ENCODE results near the gene FANCG.
A peak's percentile ranks its signal among the peaks of the same experiment; 100 is the strongest.

FANCG gene

GRCh38 chr9:35057271-35057620 is 22.5 kb downstream of the FANCG start:
- DNase-seq = no peak

DNA sequence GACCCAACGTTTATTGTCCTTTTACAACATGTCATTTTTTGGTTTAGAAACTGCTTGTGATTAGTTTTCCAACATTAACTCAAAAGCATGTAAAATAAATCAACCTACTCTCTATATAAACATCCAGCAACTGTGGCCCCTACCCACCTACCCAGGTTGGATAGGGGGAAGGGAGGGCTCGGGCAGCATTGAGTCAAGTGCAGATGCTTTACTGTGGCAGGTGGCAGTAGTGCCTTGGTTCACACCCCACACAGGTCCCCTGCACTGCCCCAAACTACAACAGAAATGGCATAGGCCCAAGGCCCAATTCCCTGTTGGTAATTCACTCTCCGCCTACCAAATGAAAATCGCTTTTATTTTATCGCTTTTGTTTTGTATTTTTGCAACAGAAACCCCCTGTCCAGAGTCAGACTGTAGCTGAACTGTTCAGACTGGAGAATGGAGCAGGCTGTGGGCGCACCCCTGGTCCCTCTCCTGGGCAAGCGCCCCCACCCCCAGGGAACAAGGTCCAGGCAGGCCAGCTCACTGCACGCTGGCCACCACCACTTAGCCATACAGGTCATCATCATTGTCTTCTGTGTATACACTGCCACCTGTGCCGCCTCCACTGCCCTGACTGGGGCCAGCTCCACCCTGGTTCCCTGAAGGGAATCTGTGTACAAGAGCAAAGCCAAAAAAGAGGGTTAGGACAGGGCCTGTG is 23.0 kb downstream of the FANCG start:
- DNase-seq = no peak

DNA sequence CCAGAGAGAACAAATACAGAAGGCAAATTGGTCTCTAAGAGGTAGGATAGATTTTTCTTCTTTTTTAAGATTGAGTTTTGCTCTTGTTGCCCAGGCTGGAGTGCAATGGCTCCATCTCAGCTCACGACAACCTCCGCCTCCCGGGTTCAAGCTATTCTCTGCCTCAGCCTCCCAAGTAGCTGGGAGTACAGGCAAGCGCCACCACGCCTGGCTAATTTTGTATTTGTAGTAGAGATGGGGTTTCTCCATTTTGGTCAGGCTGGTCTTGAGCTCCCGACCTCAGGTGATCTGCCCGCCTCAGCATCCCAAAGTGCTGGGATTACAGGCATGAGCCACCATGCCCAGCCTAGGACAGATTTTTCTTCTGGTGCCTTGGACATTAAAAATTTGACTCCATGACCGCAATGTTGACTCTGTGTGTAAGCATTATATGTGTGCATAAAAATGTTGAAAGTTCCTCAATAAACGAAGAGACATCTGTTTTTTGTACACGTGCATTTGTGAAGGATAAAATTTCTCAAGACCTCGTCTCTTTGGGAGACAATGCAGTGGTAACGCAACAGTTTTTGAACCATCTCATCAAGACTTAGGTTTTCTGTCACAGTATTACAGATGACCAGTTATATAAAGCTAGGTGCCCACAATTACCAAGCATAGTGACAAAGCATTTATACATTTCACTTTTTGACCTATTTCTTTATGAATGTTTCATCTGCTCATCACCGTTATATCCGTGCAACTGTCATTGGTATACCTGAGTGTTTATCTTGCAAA is 24.7 kb downstream of the FANCG start:
- no peak for DNase-seq

DNA sequence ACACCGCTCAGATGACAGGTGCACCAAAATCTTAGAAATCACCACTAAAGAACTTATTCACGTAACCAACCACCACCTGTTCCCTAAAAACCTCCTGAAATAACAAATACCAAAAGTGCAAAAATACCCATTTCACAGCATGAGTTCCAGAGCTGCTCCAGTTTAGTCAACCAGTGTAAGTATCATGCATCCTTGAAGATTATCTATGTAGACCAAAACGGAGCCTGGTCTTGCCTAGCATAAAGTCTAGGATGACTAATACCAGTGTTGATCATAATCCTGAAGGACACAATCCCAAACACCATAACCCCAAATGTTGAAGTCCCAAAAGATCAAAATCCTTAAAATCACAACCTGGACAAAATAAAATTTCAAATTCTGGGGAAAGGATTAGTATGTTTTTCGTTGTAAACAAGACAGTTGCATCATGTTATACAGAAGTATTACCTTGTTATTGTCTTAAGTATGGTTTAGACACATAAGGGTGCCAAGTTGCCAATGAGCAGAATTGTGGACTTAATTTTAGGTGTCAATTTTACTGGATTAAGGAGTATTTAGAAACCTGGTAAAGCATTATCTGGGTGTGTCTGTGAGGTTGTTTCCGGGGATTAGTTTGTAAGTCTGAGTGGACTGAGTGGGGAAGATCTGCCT is 25.4 kb downstream of the FANCG start:
- no peak for DNase-seq

DNA sequence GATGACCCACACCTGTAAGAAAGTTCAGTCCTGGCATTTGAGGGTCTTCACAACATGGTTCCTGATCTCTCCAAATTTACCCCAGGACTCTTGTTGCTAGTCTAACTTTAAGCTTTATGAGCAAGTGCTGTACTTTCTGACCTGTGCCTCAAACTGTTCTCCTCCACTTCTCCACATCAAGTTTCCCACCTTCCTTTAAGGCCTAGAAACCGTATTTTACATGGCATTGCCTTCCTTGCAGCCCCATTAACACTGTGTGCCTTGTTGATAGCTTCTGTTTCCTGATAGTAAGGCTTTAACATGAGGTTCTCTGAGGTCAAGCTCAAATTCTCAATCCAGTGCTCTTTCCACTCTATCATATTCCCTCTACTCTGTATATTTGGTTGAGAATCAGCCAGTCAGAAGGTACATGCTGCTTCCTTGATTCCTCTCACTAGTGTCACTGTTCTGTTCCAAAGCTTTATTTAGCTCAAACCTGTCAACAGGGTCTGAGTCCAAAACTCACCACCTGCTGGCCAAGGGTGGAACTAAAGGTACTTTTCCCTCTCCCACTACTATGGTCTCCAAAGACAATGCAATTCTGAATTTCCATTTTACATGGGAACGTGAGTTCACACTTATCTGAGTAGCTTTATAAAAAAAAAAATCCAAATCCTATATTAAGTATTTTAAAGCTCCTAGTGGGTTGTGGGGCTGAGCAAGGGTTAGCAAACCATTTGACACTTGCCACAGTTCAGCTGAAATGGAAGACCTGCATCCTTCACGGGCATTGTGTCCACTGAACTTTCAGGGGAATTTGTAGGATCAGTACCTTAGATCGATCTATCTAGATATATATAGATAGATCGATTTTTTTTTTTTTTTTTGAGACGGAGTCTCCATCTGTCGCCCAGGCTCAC is 28.4 kb downstream of the FANCG start:
- peak; percentile 47 for DNase-seq

- DNase-seq = no peak
These were observed 31.2 kb downstream of the FANCG start for GRCh38 chr9:35048511-35048910.

GRCh38 chr9:35044071-35044470 is 35.7 kb downstream of the FANCG start:
- no peak for DNase-seq

DNA sequence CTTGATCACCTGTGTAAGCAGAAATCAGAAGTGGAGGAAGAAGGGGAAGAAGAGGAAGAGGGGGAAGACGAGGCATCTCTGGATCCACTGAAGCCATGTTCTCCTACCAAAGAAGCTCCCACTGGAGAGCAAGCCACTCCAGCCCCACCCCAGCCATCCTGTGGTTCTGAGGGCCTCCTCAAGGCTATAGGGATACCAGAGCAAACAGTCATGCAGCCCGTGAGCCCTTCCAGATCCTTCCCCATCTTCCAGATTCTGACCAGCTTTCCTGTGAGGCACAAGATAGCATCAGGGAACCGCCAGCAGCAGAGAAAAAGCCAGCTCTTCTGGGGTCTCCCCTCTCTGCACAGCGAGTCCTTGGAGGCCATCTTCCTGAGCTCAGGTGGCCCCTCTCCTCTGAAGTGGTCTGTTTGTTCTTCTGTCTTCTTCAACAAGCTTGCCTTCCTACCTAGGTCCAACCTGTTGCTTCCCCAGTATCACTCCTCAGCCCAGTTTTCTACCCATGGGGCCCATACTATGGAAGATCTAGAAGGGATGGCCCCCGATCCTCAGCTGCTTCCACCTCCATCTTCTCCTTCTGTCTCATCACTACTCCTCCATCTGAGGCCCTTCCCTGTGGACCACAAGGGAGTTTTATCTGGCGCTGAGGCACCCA is 36.7 kb downstream of the FANCG start:
- DNase-seq = no peak

DNA sequence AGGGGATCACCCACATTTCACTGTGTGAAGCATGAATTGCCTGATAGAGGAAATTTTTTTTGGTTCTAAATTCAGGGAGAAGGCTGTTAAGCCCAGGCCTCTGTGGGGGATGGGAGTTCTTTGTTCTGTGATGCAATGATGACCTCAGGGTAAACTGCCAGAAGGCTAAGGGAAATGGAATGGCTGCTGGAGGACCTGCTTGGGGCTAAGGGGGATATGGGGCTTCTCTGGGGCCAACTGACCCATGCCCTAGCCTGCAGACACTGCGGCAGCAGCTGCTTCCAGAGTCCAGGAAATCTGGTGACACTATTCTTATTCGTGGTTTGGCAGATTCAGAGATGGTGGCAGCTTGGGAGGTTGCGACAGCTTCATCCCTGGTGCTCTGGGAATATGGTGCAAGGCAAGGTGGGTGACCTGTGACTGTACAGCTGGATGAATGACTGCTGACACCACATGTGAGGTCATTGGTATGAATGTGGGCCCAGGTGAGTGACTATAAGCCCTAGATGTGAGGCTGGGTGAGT is 37.6 kb downstream of the FANCG start:
- no peak for DNase-seq

DNA sequence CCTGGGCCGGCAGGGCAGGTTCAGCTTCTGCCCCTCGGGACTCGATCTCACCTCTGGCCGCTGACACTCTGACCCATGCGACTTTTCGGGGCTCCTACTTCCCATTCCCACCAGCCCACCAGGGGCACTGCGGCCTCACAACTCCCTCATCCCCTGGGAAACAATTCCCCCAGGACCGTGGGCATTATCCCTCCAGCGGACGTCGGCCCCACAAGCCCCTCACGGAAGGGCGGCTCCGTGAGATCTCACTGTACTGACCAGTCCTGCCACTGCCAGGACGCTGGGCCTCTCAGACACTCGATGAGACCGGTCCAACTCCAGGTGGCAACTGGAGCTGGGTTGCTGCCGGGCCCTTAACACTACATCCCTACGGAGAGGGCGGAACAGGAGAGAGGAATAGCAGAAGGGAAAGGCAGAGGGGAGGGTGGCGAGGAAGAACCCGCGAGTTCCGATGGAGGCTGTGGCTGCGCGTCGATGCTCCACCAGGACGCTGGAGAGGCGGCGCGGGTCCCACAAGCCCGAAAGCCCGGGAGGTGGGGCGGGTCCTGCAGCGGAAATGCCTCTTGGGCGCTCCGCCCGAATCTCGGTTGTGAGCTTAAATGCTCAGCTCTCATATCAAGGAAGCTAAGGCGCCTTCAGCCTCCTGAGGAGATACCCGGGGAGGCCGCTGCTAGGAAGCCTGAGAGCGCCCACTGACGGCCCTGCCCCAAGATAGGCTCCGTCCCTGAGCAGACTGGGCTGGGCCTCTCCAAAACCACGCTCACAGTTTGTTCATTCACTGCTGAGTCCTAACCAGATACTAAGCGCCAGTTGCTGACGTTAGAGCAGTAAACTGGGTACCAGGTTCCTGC is 43.7 kb downstream of the FANCG start:
- DNase-seq = peak; percentile 62

GRCh38 chr9:35033101-35033500 is 46.6 kb downstream of the FANCG start:
- DNase-seq = no peak

DNA sequence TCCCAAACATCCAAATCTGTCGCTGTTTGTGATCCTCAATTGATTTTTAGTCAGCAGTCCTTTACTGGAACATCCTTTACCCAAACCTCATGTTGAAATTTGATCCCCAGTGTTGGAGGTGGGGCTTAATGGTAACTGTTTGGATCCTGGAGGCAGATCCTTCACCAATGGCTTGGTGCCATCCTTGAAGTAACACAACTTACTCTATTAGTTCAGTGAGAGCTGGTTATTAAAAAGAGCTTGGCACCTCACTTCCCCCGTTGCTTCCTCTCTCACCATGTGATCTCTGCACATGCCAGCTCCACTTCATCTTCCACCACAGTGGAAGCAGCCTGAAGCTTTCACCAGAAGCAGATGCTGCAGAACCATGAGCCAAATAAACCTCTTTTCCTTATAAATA is 49.9 kb downstream of the FANCG start:
- no peak for DNase-seq

DNA sequence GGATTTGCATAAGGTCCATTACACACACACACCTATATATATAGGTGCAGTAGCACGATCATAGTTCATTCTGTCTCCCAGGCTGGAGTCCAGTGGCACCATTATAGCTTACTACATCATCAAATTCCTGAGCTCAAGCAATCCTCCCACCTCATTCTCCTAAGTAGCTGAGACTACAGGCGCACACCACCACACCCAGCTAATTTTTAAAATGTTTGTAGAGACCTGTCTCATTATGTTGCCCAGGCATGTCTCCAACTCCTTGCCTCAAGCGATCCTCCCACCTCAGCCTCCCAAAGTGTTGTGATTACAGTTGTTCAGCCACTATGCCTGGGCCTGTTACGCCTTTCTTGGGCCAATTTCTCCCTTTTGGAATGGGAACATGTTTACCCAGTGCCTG is 50.5 kb downstream of the FANCG start:
- no peak for DNase-seq

DNA sequence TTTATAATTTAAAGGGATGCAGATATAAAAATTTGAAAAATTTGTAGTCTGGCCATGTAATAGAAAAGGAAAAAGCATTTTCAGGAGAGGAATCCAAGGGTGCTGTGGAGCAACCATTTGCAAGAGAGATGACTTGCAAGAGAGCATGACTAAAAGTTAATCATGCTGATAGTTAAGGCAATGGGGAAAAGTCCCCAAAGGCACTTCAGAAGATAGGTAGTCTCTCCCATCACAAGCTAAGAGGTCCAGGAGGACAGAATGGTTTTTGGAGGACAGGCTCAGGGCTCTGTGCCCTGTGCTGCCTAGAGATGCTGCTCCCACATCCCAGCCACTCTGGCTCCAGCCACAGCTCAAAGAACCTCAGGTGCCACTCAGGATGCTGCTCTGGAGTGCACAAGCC is 51.4 kb downstream of the FANCG start:
- no peak for DNase-seq

DNA sequence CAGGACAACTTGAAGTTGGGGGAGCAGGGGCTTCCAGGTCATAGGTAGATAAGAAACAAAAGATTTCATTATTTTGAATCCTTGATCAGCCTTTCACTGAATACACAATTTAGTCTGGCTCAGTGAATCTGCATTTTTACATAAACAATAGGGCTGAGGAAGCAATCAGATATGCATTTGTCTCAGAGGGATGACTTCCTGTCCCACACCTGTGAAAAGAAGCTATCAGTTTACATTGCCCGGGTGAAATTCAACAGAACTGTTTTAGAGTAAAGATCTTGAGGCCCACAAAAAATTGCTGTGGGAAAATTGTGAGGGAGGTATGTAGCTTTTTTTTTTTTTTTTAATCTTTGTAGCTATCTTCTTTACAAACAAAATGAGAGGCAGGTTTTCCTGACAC is 51.9 kb downstream of the FANCG start:
- no peak for DNase-seq

GRCh38 chr9:35027374-35027773 is 52.4 kb downstream of the FANCG start:
- DNase-seq = peak; percentile 2

- no peak for DNase-seq
These were observed 53.1 kb downstream of the FANCG start for GRCh38 chr9:35026671-35027070.
